Measurements from ENCODE around the gene PARG.
"Not testable (repeated sequence)": the region's sequence is repeated elsewhere in the genome, so short reads cannot be mapped to it uniquely, and the experiment has no call there.

Gene PARG

GRCh38 chr10:49819234-49819958 lies 122.4 kb downstream of the PARG start:
- no peak for DNase-seq

- no peak for DNase-seq
These were observed 124.0 kb downstream of the PARG start for GRCh38 chr10:49817845-49818244.

DNA sequence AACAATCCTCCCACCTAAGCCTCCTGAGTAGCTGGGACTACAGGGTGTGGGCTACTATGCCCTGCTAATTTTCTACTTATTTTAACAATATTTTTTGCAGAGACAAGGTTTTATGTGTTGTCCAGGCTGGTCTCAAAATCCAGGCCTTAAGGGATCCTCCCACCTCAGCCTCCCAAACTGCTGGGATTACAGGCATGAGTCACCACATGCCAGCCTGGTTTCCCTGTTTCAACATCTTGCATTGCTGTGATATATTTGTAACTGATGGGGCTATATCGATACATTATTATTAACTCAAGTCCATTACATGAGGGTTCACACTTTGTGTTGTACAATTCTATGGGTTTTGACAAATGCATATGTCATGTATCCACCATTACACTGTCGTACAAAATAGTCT lies 137.8 kb downstream of the PARG start:
- DNase-seq: no peak

DNA sequence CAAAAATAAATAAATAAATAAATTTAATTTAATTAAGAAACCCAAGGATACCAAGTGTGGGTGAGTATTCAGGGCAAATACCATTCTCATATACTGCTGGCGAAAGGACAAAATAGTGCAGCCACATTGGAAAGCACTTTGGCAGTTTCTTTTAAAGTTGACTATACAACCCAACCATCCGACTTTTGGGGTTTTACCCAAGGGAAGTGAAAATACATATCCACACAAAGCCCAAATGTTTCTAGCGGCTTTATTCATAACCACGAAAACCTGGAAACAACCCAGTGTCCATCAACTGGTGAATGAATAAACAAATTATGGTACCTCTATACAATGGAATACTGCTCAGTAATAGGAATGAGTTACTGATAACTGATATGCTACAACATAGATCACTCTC lies 143.6 kb downstream of the PARG start:
- no peak for DNase-seq

DNA sequence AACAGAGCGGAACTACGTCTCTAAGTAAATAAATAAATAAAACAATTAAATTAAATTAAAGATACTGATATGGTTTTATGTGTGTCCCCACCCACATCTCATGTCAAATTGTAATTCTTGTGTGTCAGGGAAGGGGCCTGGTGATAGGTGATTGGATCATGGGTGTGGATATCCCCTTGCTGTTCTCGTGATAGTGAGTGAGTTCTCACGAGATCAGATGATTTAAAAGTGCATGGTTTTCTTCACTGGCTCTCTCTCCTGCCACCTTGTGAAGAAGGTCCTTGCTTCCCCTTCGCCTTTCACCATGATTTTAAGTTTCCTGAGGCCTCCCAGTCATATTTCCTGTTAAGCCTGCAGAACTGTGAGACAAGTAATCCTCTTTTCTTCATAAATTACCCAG lies 150.7 kb downstream of the PARG start:
- no peak for DNase-seq

GRCh38 chr10:49784681-49785080 lies 157.1 kb downstream of the PARG start:
- no peak for DNase-seq

- DNase-seq: peak in 2 of 3 experiments; percentile 0 to 5
These were observed 158.2 kb downstream of the PARG start for GRCh38 chr10:49783645-49784044.

DNA sequence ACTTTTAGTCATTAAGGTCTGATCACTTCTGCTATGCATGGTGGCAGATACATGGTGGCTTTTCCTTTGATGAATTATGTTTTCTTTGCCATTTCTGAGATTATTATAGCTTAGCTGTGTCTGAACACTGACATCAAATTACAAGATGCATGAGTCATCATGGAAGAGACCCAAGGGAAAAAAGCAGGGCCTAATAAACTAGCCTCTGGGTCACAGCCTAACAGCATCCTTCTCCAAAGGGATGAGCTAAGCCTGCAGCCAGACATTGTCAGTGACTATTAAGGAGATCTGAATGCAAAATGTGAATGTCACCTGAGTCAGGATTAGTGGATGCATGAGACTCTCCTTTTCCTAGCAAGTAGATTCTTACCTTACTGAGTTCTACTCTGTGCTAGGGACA lies 160.6 kb downstream of the PARG start:
- DNase-seq: no peak

GRCh38 chr10:49778197-49778596 lies 163.6 kb downstream of the PARG start:
- no peak for DNase-seq

DNA sequence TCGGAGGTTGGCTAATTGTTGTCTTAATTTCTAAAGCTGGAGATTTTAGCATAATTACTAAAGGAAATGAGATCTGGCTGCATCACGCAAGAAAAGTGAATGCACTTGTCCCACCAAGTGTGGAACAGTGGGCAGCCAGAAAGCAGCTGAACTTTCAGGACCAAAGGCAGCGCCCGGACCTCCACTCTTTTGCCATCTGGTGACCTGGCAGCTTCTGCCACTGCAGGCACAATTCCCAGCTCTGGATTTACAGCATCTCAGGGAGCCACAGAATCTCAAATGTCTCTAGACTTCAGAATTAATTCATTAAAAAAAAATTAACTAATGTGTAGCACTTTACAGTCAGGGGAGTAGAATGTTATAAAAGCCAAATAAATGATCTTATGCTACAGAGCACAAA lies 165.0 kb downstream of the PARG start:
- no peak for DNase-seq

DNA sequence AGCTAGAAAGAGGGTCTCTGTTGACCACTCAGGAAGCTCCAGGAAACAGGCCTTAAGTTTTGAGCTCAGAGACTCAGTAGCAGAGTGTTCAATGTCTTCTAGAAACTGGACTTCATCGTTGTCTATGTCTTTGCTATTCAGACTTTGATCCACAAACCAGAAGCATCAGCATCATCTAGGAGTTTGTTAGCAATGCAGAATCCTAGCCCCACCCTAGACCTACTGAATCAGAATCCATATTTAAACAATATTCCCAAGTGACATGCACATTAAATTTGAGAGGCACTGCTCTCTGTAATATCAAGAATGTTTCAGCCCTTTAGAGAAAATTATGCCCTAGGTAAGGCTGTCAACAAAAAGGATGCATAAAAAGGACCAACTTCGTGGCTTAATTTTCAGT lies 166.8 kb downstream of the PARG start:
- DNase-seq: no peak

DNA sequence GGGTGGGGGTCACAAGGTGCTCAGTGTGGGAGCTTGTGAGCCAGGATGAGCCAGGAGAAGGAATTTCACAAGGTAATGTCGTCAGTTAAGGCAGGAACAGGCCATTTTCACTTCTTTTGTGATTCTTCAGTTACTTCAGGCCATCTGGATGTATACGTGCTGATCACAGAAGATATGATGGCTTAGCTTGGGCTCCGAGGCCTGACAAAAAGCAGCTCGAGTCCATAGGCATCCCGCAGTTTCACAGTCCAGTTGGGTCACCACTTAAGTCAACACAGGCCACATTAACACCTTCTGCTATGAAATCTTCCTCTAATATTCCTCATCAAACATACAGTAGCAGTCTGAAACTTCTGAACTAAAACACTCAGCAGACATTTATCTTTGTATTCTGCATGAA lies 168.9 kb downstream of the PARG start:
- not testable (repeated sequence) for DNase-seq

- not testable (repeated sequence) for DNase-seq
These were observed 170.8 kb downstream of the PARG start for GRCh38 chr10:49771046-49771445.

DNA sequence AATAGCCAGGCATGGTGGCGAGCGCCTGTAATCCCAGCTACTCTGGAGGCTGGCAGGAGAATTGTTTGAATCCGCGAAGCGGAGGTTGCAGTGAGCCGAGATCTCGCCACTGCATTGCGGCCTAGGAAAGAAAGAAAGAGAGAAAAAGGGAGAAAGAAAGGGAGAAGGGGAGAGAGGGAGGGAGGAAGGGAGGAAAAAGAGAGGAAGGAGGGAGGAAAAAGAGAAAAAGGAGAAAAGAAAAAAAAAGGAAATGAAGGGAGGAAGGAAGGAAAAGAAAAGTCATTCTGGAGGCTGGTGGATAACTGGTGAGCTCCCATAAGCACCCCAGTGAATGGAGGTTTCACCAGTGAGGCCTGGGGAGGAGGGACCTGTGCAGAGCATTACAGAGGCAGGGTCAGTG lies 172.1 kb downstream of the PARG start:
- DNase-seq: no peak

DNA sequence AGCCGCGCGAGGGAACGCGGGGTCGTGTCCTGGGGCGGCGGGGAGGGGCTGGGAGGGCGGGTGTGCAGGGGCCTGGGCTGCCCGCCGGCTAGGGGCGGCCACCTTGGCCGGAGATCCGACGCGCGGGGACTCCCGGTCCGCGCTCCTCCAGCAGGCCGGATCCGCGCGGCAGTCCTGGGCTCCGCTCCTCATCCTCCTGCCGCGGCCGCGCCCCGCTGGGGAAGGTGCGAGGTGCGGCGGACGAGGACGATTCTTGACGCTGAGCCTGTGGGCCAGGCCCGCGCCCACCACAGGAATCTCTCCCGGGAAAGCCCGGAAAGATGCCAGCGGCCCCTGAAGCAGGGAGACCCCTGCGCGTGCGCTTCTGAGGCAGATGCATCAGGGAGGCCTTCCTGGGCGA lies 173.1 kb downstream of the PARG start:
- DNase-seq: no peak

- DNase-seq: no peak
These were observed 173.5 kb downstream of the PARG start for GRCh38 chr10:49768329-49768728.

Measured in NCI-H1417 (cell line).